Duodenal mucosa (tissue), 2 donors: ENCODE data around the gene RNF217.
"Not testable (repeated sequence)": the region's sequence is repeated elsewhere in the genome, so short reads cannot be mapped to it uniquely, and the experiment has no call there.

Experiments used
- H3K27ac ChIP-seq: one replicate; pipeline ENCODE4 v1.7.0; 2013; ENCODE audit warnings: low read depth, low read length
- H3K27me3 ChIP-seq, 2 donors: one replicate each; pipeline ENCODE4 v1.7.0; 2013; ENCODE audit warnings: low read length in 2 of 2, control low read depth in 1 of 2; ENCODE audit not compliant: insufficient read depth in 2 of 2, control insufficient read depth in 1 of 2
- H3K36me3 ChIP-seq, 2 donors: one replicate each; pipeline ENCODE4 v1.7.0; 2013; ENCODE audit warnings: low read length in 2 of 2, control low read depth in 1 of 2; ENCODE audit not compliant: insufficient read depth in 2 of 2, control insufficient read depth in 1 of 2
- H3K4me1 ChIP-seq, 2 donors: one replicate each; pipeline ENCODE4 v1.7.0; 2013; ENCODE audit warnings: low read length in 2 of 2, control low read depth in 1 of 2; ENCODE audit not compliant: insufficient read depth in 2 of 2, control insufficient read depth in 1 of 2
- H3K4me3 ChIP-seq, 2 donors: one replicate each; pipeline ENCODE4 v1.7.0; 2013; ENCODE audit warnings: low read length in 2 of 2, low read depth in 1 of 2
- H3K9ac ChIP-seq, 2 donors: one replicate each; pipeline ENCODE4 v1.7.0; 2013; ENCODE audit warnings: low read length in 2 of 2, low read depth in 1 of 2
- H3K9me3 ChIP-seq, 2 donors: one replicate each; pipeline ENCODE4 v1.7.0; 2013; ENCODE audit warnings: low read length in 2 of 2, control low read depth in 1 of 2; ENCODE audit not compliant: control insufficient read depth in 1 of 2

Gene RNF217

DNA sequence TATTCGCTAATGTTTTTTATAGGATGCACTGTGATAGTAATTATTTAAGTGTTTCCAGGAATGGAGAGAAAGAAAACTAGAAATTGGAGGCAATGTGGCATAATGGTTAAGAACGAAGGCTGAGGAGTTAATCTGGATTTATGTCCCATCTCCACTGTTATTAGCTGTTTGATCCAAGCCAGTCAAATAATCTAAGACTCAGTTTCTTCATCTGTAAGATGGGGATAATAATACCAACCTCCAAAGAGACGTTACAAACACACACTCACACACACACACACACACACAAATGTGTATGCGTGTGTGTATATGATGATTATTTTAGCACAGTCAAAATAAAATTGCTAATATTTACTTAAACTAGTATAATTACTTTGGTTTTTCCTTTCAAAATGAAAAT is 154.5 kb downstream of the RNF217 start:
- no peaks in the 10 kb centered on the region for H3K36me3 ChIP-seq
- H3K9me3 ChIP-seq, result peaks cover 2 to 4% of the 10 kb centered on the region in 2 donors
- H3K9ac ChIP-seq, result no peak overlapping the region
- no peak overlapping the region for H3K27ac ChIP-seq
- no peaks in the 10 kb centered on the region for H3K4me1 ChIP-seq
- H3K4me3 ChIP-seq, result no peak overlapping the region
- H3K27me3 ChIP-seq, result no peaks in the 10 kb centered on the region

DNA sequence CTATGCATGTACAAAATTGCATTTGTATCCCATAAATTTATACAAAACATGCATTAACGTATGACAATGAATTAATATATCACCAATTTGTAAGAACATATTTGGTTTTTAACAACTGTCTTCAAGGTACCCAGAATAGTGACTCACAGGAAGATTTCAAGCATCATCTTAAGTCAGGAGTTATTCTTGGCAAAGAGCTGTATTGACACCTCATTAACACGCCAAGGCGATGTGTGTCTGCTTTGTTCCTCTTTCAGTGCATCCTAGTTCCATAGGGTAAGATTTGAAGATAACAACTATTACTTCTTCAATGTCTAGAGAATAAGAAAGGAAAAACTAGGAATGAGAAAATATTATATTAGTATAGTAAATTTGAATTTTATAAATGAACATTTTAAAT is 155.6 kb downstream of the RNF217 start:
- no peaks in the 10 kb centered on the region for H3K27me3 ChIP-seq
- no peaks in the 10 kb centered on the region for H3K9me3 ChIP-seq
- H3K27ac ChIP-seq, result no peak overlapping the region
- H3K4me1 ChIP-seq, result no peaks in the 10 kb centered on the region
- H3K36me3 ChIP-seq, result no peaks in the 10 kb centered on the region
- no peak overlapping the region for H3K9ac ChIP-seq
- no peak overlapping the region for H3K4me3 ChIP-seq

DNA sequence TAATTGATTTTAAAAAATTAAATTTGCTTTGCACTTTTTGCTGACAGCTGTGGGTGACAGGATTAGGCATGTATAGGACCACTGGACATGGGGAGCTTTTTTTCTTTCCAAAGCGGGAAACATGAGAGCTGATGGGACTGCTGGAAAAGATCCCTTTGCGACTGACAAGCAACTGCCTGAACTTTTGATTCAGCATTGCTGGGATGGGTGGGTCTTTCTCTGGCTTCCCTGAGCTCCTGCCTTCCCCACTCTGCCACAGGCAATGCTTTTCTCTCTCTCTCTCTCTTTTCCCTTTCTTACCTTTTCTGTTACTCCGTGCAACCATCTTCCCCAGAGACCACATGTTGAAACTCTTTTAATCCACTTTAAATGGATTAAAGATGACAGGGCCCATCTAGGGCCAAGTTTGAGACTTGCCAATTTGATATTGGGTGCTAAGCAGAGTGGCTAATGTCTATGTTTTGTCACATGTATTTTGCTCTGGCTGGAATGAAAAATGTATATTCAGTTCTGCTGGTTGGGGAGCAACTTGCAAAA is 157.9 kb downstream of the RNF217 start:
- Histone ChIP-seq H3K36me3 (no peaks in the 10 kb centered on the region), H3K27me3 (no peaks in the 10 kb centered on the region), H3K9ac (no peak overlapping the region), H3K4me1 (no peaks in the 10 kb centered on the region), H3K9me3 (no peaks in the 10 kb centered on the region), H3K27ac (no peak overlapping the region), H3K4me3 (no peak overlapping the region)

DNA sequence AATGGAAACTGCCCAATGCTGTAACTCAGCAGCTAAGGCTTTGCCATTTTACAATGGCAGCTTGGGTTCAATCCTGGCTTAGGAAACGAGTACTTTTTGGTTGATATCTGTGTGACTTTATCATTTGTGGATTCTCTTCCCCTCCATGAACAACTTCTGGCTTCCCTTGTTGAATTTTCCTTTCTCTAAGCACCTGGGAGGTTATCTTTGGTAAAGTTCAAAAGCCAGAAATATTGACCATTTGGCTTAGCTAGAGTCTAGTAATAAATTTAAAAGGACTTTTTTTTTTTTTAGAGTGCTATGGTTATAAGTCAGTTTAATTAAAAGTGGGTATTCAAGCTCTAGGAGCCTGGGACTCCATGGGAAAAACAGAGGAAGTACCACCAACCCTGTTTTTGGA is 159.7 kb downstream of the RNF217 start:
- Histone ChIP-seq H3K4me1 (no peaks in the 10 kb centered on the region), H3K36me3 (no peaks in the 10 kb centered on the region), H3K27me3 (no peaks in the 10 kb centered on the region), H3K4me3 (no peak overlapping the region), H3K27ac (no peak overlapping the region), H3K9ac (no peak overlapping the region), H3K9me3 (no peaks in the 10 kb centered on the region)

DNA sequence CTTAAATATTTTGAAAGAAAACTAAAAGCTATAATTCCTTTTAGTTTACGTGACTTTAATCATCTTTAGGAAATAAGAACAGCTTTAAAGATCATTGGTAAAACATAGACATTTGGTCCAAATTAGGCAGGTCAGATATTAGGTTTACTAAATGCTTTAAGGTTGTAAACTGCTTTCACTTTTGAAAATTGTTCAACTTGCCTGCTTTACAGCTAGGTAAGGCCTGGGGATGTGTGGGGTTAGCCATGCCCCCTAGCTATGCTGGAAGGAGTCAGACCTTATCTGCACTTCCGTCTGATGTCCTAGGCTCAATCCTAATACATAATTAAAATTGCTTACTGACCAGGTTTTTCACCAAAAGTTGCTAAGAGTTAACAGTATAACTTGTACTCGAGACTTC is 160.8 kb downstream of the RNF217 start:
- H3K27me3 ChIP-seq, result no peaks in the 10 kb centered on the region
- no peak overlapping the region for H3K4me3 ChIP-seq
- H3K9me3 ChIP-seq, result no peaks in the 10 kb centered on the region
- H3K36me3 ChIP-seq, result no peaks in the 10 kb centered on the region
- no peak overlapping the region for H3K27ac ChIP-seq
- no peak overlapping the region for H3K9ac ChIP-seq
- H3K4me1 ChIP-seq, result no peaks in the 10 kb centered on the region

DNA sequence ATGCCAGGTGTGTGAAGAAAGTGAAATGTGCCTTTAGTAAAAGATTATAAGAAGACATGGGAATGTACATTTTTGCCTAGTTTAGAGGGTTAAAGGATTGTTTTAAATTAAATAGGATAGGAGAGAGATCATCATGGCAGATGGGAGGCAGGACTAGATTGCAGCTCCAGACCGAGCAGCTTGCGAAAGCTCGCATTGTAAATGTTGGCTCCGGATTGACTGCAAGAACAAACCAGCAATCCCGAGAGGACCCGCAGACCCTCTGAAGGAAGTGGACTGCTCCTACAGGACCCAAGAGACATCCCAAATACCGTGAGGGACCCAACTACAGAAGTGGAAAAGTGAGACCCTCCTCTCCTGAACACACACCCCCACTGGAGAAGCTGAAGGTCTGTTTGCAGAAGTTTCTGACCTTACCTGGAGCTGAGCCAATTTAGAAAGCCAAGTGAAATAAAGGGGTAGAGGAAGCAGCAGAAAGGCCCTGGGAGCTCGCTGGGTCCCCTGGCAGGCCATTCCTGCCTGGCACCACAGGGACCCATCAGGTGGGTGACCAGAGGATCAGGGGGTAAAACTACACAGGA is 161.3 kb downstream of the RNF217 start:
- H3K9me3 ChIP-seq, result no peaks in the 10 kb centered on the region
- H3K27ac ChIP-seq, result no peak overlapping the region
- no peak overlapping the region for H3K4me3 ChIP-seq
- no peaks in the 10 kb centered on the region for H3K4me1 ChIP-seq
- H3K27me3 ChIP-seq, result no peaks in the 10 kb centered on the region
- H3K9ac ChIP-seq, result no peak overlapping the region
- H3K36me3 ChIP-seq, result no peaks in the 10 kb centered on the region

DNA sequence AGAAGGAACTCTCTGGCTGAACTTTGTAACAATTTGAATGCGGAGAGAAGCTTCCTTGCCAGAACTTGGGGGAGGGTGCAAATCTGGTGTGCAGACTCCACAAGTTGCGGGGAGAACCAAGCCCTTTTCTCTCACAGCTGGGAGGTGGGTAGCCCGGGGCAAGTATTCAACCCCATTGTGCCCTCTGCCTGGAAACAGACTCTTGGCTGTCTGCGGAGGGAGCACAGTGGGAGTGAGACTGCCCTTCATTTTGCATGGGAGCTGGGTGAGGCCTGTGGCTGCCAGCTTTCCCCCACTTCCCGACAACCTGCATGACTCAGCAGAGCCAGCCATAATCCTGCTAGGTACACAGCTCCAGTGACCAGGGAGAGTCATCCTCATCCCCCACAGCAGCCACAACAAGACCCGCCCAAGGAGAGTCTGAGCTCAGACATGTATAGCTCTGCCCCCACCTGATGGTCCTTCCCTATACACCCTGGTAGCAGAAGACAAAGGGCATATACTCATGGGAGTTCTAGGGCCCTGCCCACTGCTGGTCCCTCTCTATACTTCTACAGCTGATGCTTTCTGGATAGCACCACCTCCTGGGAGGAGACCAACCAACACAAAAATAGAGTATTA is 161.9 kb downstream of the RNF217 start:
- H3K27me3 ChIP-seq, result no peaks in the 10 kb centered on the region
- H3K36me3 ChIP-seq, result no peaks in the 10 kb centered on the region
- H3K4me3 ChIP-seq, result no peak overlapping the region
- H3K9me3 ChIP-seq, result no peaks in the 10 kb centered on the region
- H3K27ac ChIP-seq, result no peak overlapping the region
- no peak overlapping the region for H3K9ac ChIP-seq
- no peaks in the 10 kb centered on the region for H3K4me1 ChIP-seq

DNA sequence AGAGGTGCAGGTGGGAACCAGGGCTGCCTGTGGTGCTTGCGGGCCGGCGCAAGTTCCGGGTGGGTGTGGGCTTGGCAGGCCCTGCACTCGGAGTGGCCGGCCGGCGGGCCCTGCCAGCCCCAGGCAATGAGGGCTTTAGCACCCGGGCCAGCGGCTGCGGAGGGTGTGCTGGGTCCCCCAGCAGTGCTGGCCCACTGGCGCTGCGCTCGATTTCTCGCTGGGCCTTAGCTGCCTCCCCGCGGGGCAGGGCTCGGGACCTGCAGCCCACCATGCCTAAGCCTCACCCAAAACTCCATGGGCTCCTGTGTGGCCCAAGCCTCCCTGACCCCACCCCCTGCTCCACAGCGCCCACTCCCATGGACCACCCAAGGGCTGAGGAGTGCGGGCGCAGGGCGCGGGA is 163.6 kb downstream of the RNF217 start:
- H3K4me3 ChIP-seq, H3K9me3 ChIP-seq, H3K4me1 ChIP-seq, H3K36me3 ChIP-seq, H3K27ac ChIP-seq, H3K9ac ChIP-seq, H3K27me3 ChIP-seq: not testable (repeated sequence)

DNA sequence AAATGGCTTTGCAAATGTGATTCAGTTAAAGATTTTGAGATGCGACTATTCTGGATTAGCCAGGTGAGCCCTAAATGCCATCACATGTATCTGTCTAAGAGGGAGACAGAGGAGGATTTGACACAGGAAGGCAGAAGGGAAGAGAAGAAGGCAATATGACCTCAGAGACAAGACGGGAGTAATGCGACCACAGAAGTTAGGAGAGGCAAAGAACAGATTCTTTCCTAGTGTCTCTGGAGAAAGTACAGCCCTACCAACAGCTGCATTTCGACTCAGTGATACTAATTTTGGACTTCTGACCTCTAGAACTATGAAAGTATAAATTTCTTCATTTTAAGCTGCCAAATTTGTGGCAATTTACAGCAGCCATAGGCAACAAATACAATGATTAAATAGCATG is 167.1 kb downstream of the RNF217 start:
- Histone ChIP-seq H3K4me1 (no peaks in the 10 kb centered on the region), H3K9ac (no peak overlapping the region), H3K4me3 (no peak overlapping the region), H3K9me3 (no peaks in the 10 kb centered on the region), H3K27me3 (no peaks in the 10 kb centered on the region), H3K36me3 (no peaks in the 10 kb centered on the region), H3K27ac (no peak overlapping the region)

DNA sequence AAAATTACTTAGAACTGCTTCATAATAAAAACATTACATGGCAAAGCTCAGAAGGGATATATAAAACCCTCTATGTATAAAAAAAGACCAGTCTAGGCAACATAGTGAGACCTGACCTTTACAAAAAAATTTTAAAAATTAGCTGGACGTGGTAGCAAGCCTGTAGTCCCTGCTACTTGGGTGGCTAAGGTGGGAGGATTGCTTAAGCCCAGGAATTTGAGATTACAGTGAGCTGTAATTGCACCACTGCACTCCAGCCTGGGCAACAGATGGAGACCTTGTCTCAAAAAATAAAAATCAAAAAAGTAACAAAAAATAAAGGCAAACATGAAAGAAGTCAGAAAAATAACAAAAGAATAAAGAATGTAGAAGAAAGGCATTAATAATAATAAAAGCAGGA is 169.8 kb downstream of the RNF217 start:
- Histone ChIP-seq H3K4me1 (no peaks in the 10 kb centered on the region), H3K27me3 (no peaks in the 10 kb centered on the region), H3K27ac (no peak overlapping the region), H3K36me3 (no peaks in the 10 kb centered on the region), H3K4me3 (no peak overlapping the region), H3K9ac (no peak overlapping the region), H3K9me3 (no peaks in the 10 kb centered on the region)
